Ovary (tissue), 9 donors: ENCODE data around the gene NID1. TPM values are rescaled to one million over a fixed set of nuclear protein-coding genes. Genes with fewer than 3 reads are reported as not detected.

Experiments
- DNase-seq, 5 donors: peaks; one replicate each; pipeline ENCODE4 v3.0.0-alpha.2; 2019 to 2020
- H3K27ac ChIP-seq, 2 donors: fragments of 200-600 bp; one replicate each; pipeline versions ENCODE4 v1.5.1 to v1.8.0; 2019 to 2022
- H3K27me3 ChIP-seq: fragments of 200-600 bp; one replicate; pipeline ENCODE4 v1.8.0; 2022
- H3K36me3 ChIP-seq: fragments of 200-600 bp; sonication (generic); one replicate; pipeline ENCODE4 v1.5.1; 2019
- H3K4me1 ChIP-seq: one replicate; pipeline ENCODE4 v1.8.1; 2013; ENCODE audit warnings: mild to moderate bottlenecking, moderate library complexity; ENCODE audit not compliant: insufficient read depth
- H3K4me3 ChIP-seq: fragments of 200-600 bp; sonication (generic); one replicate; pipeline ENCODE4 v1.5.1; 2017
- H3K9me3 ChIP-seq, 2 donors: fragments of 200-600 bp in 1 of 2; sonication (generic) in 1 of 2; one replicate each; pipeline versions ENCODE4 v1.5.1 to v1.8.1; 2013 to 2019; ENCODE audit warnings: mild to moderate bottlenecking in 1 of 2, moderate library complexity in 1 of 2
- EP300 ChIP-seq: sonication (generic); formaldehyde crosslinking; IDR thresholded peaks from one replicate; pipeline ENCODE4 v1.6.1; 2017; ENCODE audit warnings: antibody characterized with exemption
- POLR2A ChIP-seq: fragments of 450-650 bp; IDR thresholded peaks from one replicate; pipeline ENCODE4 v1.6.1; 2017; ENCODE audit warnings: antibody characterized with exemption, mild to moderate bottlenecking, moderate library complexity
- WGBS, 3 donors: extraction: QIAGEN DNeasy Blood & Tissue Kit in 1 of 3; methylation state at CpG; one replicate each; pipeline versions ENCODE4 v1.1.5 to v1.1.7; 2013 to 2017; 5-methylcytosine and 5-hydroxymethylcytosine counted together
- intact Hi-C, 4 donors: fragments of 100-400 bp; cut with DNase I; formaldehyde crosslinking; loops; one replicate each; pipeline versions ENCODE4 v1.11.0 to v1.15.1; 2022 to 2023
- polyA plus RNA-seq, 2 donors: library from polyadenylated mRNA; stranded (reverse); fragments of 200-250 nt in 1 of 2; fragments of 350-450 nt in 1 of 2; fragmentation: Illumina TruSeq in 1 of 2; extraction: RNeasy Lipid Tissue Mini Kit (QIAGEN cat#74804) in 1 of 2; gene quantifications; one replicate each; pipeline ENCODE4 v1.2.3, GENCODE V29; 2013 to 2014
- total RNA-seq, 7 donors: library from RNA; depleted of rRNA in 2 of 7; stranded (reverse); fragments of >200 nt in 2 of 7; fragmentation: NEBNext Ultra II Directional in 3 of 7; extraction: Animal tissue kit (Norgen Biotek cat#: 25700) in 3 of 7; gene quantifications; one replicate each; pipeline versions ENCODE4 v1.1.0 to v1.2.4, GENCODE V29; 2016 to 2023
- TF ChIP-seq, protein P1 (sequence below), 3 donors: fragments of 450-650 bp in 2 of 3; fragments of 200-600 bp in 1 of 3; IDR thresholded peaks; one replicate each; pipeline versions ENCODE4 v1.5.1 to v1.8.0; 2016 to 2022; ENCODE audit warnings: antibody characterized with exemption in 3 of 3, mild to moderate bottlenecking in 1 of 3
- donor health status: DM: no; HTN: no; CAD: no; lungs with moderate emphysema.
- donor health status: DM: no; HTN: no; CAD: no.
- donor health status: Bipolar disorder and iron deficiency.
- donor health status: DM: yes; HTN: yes; CAD: no.
- donor health status: DM: no; HTN: no; CAD: no.
- donor health status: DM: yes; HTN: yes; CAD: no.

Gene NID1
- total and polyA plus RNA-seq, 9 donors = 59.2 to 147 (median 76.4) TPM

DNA sequence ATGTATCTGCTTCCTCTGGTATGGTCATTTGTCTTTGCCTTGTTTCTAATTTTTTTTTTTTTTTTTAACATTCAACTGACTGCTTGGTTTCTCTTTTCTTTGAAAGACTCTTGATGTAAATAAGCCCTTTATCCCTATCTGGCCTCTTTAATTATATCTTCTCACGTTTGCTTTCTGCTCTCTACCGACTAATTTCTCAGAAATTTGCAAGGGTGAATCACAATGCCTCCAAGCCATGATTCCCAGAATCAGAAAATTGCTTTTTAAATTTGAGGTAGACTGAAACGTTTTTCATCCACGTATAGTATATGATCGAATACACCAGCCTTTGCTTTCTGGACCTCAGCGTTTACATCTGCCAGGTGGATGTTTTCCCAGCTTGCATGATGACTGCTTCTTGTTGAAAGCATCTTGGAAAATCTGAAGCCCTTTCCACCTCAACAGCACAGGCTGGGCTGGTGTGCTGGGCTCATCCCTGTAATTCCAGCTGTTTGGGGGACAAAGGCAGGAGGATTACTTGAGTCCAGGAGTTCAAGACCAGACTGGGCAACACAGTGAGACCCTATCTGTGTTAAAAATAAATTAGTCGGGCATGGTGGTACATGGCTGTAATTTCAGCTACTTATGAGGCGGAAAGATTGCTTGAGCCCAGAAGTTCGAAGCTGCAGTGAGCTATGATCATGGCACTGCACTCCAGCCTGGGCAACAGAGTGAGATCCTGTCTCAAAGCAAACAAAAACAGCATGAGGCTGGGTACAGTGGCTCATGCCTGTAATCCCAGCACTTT is 42.4 kb upstream of the NID1 start:
- H3K27ac ChIP-seq = no peak overlapping the region
- intact Hi-C loops = no loop called here
- no peak for DNase-seq
- no peak overlapping the region for H3K4me3 ChIP-seq
- no peaks in the 10 kb centered on the region for H3K27me3 ChIP-seq
- no peaks in the 10 kb centered on the region for H3K9me3 ChIP-seq
- H3K4me1 ChIP-seq = no peaks in the 10 kb centered on the region
- WGBS, 3 donors = 59 to 65% (median 62%) methylated on average over 9 of the region's 9 CpGs
- H3K36me3 ChIP-seq = no peaks in the 10 kb centered on the region
- no peak for TF ChIP-seq POLR2A
- no peak for TF ChIP-seq EP300
- TF ChIP-seq, protein P1, sequence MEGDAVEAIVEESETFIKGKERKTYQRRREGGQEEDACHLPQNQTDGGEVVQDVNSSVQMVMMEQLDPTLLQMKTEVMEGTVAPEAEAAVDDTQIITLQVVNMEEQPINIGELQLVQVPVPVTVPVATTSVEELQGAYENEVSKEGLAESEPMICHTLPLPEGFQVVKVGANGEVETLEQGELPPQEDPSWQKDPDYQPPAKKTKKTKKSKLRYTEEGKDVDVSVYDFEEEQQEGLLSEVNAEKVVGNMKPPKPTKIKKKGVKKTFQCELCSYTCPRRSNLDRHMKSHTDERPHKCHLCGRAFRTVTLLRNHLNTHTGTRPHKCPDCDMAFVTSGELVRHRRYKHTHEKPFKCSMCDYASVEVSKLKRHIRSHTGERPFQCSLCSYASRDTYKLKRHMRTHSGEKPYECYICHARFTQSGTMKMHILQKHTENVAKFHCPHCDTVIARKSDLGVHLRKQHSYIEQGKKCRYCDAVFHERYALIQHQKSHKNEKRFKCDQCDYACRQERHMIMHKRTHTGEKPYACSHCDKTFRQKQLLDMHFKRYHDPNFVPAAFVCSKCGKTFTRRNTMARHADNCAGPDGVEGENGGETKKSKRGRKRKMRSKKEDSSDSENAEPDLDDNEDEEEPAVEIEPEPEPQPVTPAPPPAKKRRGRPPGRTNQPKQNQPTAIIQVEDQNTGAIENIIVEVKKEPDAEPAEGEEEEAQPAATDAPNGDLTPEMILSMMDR (IDR thresholded peaks at IDR 0.05) = no peak

DNA sequence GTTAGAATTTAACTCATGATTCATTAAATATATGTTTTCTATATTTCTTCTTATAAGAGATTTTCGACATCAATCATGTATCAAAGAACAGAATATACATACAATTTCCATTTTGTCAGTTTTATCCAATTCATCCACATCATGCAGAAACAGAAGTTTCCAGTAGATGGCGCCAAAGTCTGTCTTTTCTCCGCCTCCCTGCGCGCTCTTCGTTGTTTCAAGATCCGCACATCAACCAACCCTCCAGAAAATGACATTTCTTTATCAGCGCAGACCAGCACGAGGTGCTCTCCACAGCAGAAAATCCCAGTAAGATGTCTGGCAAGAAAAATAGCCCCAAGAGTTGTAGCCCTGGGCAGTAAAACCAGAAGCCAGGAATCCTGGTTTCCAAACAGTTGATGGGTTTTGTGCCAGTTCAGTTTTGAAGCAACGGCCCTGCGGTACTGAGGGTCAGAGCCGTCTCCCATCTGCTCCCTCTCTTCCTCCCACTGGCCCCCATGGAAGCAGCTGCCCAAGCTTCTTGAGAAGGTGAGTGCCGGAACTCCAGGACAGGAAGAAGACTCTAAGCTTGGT is 38.8 kb upstream of the NID1 start:
- Histone ChIP-seq H3K4me3 (no peak overlapping the region), H3K36me3 (no peaks in the 10 kb centered on the region), H3K4me1 (no peaks in the 10 kb centered on the region), H3K27me3 (no peaks in the 10 kb centered on the region), H3K27ac (no peak overlapping the region), H3K9me3 (no peaks in the 10 kb centered on the region)
- intact Hi-C loops = loop anchor here in 2 of 4 donors (5.0 kb wide), 2 partner anchors 374 to 389 kb away; no protein-coding TSS in a partner anchor
- TF ChIP-seq, protein P1 (IDR thresholded peaks at IDR 0.05) = peak; percentile 61 to 69 (median 68)
- TF ChIP-seq POLR2A (no peak), EP300 (no peak)
- WGBS, 3 donors = 8 to 12% (median 10%) methylated on average over 13 of the region's 13 CpGs
- DNase-seq = peak; percentile 28 to 55 (median 50)

DNA sequence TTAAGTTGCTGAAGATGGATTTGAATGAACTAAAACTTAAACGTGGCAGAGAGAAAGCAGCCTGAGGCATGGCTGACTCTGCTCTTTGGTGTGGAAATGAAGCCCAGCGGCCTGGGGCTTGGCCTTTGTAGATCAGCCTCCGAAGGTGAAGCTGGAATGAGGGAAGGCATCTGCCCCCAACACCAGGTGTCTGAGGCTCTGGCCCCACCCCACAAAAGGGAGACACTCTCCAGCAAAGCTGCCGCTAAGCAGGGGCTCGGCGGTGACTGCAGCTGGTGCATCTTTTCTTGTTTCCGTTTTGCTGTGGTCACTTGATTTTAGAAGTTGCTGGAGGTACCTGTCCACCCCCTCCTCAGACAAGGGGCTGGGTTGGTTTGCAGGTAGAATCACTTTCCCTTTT is 38.2 kb upstream of the NID1 start:
- no peaks in the 10 kb centered on the region for H3K36me3 ChIP-seq
- intact Hi-C loops = loop anchor here in 2 of 4 donors (5.0 kb wide), 2 partner anchors 374 to 389 kb away; no protein-coding TSS in a partner anchor
- TF ChIP-seq, protein P1 (IDR thresholded peaks at IDR 0.05) = no peak
- TF ChIP-seq EP300 (no peak), POLR2A (no peak)
- no peak for DNase-seq
- no peaks in the 10 kb centered on the region for H3K4me1 ChIP-seq
- no peak overlapping the region for H3K4me3 ChIP-seq
- H3K27me3 ChIP-seq = no peaks in the 10 kb centered on the region
- H3K27ac ChIP-seq = no peak overlapping the region
- 21 to 27% (median 24%) methylated on average over 7 of the region's 7 CpGs for WGBS, 3 donors
- H3K9me3 ChIP-seq = no peaks in the 10 kb centered on the region

DNA sequence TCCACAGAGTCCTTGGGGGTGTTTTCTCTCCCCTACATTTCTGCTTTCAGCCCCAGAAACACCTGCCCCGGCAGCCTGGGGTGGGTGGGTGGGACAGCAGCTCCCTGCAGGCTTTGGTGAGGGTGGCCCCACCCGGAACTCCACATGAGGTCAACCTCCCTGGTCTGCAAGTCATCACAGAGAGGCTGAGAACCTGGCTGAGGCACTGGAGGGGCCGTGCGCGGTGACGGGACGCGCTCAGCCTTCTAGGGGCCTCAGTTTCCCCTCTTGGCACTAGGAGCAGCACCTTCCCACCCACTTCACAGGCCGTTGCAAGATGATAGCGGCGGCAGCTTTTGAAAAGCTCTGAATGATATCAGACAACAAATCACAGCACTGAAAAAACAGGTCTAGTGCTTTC is 37.7 kb upstream of the NID1 start:
- Histone ChIP-seq H3K9me3 (no peaks in the 10 kb centered on the region), H3K27ac (no peak overlapping the region), H3K4me3 (no peak overlapping the region), H3K27me3 (no peaks in the 10 kb centered on the region), H3K4me1 (no peaks in the 10 kb centered on the region), H3K36me3 (no peaks in the 10 kb centered on the region)
- TF ChIP-seq, protein P1 (IDR thresholded peaks at IDR 0.05) = no peak
- TF ChIP-seq POLR2A (no peak), EP300 (no peak)
- intact Hi-C loops = loop anchor here in 2 of 4 donors (5.0 kb wide), 2 partner anchors 375 to 390 kb away; no protein-coding TSS in a partner anchor
- DNase-seq = no peak
- WGBS, 3 donors = 76 to 80% (median 77%) methylated on average over 11 of the region's 11 CpGs
